Stimulated activated CD8-positive, alpha-beta memory T cell treated with anti-CD3 and anti-CD28 coated beads, Interleukin-7, amount 100 ng/mL, for 4 hours (primary cell): Measurements from ENCODE around the gene PNMA6E.
"Not testable (repeated sequence)": the region's sequence is repeated elsewhere in the genome, so short reads cannot be mapped to it uniquely, and the experiment has no call there.

Experiments
- DNase-seq, 2 donors: peaks; one replicate each; pipeline ENCODE4 v3.0.0-alpha.2; 2020; ENCODE audit warnings: low read depth in 2 of 2

Gene PNMA6E

DNA sequence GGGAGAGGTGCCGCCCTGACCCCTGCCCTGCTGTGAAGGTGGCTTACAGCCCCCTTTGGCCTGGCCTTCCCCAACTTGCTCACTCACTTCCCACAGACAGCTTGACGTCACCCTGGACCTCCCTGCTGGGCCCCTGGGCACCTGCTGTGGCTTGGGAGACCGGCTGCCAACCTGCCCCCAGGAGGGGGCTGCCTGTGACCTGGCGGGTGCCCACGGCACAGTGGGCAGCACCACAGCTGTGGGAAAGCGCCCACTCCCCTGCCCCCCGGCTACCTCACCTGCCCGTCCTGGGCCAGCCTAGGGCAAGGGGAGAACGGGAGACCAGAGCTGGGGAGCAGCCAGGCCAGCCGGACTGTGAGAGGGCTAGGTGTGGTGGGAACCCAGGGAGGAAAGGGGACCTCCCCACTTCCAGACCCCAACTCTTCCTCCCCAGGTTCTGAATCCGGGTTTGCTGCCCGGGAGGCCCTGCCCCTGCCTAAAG, 7.8 kb upstream of the PNMA6E start:
- DNase-seq, result no peak

DNA sequence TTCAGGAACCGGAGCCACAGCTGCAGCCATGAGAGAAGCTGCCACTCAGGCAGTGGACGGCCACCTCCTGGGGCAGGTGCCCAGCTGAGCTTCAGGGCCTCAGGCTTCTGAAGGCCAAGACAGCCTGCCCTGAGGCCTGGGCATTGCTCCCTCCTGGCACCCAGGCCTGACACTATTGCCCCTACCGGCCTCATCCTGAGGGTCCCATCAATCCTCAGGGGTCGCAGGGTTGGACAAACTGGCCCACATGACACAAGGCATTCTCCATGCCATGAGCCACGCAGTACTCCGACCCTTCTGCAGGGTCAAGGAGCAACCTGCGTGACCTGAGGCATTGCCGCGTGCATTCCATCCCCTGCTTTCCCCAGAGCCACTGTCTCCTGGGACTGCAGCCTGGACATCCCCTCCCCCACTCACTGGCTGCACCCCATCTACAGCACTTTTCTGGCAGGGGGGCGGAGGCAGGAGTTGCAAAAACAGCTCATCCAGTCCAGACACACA, 7.1 kb upstream of the PNMA6E start:
- DNase-seq, result no peak

DNA sequence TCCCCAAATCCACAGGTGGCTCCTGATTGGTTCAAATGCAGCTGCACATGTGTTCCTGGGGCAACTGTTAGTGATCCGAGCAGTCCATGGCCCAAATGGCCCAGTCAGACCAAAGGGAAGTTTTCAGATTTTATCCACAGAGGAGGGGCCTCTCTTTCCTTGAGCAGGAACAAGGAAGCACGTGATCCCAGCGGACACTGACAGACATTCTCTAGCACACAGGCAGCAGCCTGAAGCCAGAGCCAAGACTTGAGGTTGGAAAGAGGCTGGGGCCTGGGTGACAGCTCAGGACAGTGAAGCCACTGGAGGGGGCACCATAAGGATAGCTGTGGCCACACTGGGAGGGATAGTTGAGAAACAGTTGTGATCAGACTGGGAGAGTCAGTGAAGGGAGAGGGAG, 6.6 kb upstream of the PNMA6E start:
- DNase-seq, result no peak

DNA sequence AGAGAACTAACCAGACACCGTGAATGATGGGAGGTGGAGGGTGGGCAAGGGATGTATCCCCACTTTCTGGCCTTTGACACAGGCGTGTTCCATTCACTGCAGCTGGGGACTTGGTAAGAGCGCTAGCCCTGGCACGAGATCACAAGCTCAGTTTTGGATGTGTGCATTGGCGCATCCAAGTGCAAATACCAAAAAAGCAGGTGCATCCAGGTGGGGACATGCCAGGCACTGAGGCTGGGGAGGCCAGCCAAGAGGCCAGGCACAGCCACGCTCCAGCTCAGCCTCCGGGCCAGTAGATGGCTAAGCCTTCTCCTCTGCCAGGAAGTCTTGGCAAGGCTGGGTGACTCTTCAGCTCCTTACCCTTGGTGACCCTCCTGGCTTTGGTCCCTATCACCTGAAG, 5.8 kb upstream of the PNMA6E start:
- DNase-seq, result no peak

DNA sequence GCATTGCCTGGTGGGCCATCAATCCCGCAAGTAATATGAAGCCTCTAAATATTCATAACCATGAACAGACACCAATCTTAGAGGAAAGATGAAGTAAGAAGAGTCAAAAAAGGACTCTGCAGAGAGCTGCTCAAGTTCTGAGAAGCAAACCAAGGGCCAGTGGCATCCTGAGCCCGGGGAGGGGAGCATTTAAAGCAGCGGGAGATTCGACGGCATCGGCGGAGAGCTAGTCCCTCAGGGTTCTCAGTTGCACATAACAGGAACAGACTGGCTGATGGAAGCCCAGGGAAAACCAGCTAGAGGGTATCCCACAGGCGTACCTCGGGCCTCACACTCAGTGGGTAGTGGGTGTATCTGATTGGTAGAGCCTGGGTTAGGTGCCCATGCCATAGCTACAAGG, 4.9 kb upstream of the PNMA6E start:
- no peak for DNase-seq

DNA sequence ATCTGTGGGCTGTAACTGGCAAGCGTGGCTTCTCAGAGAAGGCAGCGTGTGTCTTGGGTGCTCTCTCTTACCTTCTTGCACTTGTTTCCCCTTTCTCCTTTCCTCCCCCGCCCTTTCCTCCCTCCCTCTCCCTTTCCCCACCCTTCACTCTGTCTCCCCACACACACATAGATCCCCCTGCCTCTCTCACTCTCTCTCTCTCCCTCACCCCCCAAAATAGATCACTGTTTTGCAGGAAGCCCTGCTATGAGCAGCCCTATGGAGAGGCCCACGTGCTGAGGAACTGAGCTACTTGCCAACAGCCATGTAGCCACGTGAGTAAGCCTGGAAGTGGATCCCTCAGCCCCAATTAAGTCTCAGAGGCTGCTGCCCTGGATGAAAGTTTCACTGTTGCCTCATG, 4.3 kb upstream of the PNMA6E start:
- DNase-seq, result no peak

DNA sequence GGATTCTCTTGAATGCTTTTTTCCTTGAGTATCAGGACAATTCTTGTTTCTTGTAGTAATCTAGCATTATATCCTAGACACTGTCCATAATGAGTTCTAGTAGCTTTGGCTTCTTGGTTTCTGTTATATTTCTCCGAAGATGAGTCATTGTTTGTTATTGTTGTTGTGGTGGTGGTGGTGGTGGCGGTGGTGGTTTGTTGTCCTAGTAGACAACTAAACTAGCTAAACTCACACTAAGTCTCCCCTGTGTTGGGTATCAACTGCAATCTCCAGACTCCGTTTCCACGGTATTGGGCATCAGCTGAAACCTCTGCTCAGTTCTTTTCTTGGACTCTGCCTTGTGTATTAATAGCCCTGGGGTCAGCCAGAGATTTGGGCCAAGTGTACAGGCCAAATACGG, 3.2 kb upstream of the PNMA6E start:
- not testable (repeated sequence) for DNase-seq

DNA sequence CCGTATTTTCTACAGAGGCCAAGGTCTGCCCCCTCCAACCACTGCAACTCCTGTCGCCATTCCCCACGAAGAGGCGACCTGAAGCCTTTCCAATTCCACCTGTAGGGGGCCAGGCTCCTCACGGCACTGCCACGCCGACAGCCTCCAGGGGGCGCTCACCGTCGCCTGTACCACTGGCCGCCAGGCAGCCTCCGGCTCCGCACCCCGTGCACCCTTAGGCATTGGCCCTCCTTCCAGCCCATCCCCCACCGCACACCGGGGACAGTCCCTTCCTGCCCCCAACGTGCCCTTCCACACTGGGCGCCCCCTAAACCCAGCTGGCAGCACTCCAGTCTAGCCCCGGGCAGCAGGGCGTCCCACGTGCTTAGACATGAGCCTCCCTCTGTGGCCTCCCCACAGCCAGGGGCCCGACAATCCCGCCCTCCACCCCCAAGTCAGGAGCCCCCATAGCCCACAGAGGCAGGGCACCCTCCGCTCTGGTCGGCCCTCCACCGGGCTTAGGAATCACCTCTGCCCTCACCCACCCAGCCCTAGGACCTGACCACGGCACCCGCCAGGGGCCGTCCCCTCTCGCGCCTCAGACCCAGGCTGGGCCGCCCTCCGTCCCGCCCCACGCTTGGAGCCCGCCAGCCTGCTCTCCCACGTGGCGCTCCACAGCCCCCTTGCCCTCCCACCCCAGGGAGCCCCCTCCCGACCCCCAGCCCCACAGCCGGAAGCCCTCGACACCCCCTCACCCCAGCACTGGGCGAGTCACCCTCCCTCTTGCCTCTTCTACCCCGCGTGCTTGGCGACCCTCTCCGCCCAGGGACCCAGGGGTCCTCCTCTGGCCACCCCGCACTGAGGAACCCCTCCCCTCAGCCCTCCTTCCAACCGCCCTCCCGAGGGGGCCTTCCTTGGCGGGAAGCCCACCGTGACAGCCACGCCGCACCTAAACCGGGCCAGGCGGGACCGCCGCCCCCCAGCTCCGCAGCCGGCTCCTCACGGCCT, 711 bp downstream of the PNMA6E start:
- peak in 1 of 2 donors; percentile 17 for DNase-seq

DNA sequence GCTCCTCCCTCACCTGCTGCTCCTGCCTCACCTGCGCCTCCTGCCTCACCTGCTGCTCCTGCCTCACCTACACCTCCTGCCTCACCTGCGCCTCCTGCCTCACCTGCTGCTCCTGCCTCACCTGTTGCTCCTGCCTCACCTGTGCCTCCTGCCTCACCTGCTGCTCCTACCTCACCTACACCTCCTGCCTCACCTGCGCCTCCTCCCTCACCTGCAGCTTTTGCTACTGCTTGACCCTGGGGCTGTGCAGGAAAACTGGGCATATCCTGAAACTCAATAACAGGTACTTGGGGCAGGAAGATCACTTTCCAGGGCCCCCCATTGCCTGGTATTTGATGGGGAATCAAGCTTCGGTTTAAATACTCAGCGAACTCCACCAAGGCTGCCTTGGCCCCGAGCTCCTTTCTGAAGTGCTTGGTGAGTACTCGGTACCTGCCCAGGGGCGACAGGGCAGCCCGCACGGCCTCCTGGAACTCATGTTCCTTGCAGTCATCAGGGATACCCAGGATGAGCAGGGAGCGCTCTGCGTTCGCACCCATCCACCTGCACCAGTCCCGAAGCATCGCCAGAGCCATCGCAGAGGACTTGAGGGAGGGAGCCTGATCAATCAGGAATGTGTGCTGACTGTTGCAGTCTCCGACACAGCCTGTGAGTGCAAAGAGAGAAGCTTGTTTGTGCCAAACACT, 2.7 kb downstream of the PNMA6E start:
- DNase-seq, result no peak

DNA sequence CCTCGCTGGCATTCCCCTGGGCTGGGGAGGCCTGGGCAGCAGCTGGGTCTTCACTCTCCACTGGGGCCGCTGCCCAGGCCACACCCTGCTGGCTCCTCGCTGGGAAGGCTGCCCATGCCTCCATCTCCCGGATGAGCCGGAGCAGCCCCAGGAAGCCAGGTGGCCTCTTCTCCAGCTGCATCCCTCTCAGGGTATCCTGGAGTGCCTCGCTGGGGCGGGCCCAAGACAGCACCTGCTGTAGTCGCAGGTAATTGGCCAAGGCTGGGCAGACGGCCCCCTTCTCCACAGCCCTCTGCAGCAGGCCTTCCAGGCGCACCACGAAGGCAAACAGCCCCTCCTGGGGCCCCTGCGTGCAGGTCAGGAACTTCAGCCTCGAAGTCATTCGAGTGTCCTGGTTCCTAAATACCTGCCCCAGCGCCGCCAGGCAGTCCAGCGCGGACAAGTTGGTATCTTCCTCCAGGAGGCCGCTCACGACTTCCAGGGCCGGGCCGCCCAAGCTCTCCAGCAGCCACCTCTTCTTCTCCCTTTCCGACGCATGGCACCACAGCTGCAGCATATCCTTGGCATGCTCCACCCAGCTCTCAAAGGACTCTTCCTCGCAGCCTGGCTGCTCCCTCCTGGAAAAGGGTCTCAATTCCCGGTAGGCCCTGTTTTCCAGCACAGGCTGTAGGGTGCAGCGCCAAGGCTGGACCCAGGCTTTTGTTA, 3.7 kb downstream of the PNMA6E start:
- DNase-seq, result no peak

DNA sequence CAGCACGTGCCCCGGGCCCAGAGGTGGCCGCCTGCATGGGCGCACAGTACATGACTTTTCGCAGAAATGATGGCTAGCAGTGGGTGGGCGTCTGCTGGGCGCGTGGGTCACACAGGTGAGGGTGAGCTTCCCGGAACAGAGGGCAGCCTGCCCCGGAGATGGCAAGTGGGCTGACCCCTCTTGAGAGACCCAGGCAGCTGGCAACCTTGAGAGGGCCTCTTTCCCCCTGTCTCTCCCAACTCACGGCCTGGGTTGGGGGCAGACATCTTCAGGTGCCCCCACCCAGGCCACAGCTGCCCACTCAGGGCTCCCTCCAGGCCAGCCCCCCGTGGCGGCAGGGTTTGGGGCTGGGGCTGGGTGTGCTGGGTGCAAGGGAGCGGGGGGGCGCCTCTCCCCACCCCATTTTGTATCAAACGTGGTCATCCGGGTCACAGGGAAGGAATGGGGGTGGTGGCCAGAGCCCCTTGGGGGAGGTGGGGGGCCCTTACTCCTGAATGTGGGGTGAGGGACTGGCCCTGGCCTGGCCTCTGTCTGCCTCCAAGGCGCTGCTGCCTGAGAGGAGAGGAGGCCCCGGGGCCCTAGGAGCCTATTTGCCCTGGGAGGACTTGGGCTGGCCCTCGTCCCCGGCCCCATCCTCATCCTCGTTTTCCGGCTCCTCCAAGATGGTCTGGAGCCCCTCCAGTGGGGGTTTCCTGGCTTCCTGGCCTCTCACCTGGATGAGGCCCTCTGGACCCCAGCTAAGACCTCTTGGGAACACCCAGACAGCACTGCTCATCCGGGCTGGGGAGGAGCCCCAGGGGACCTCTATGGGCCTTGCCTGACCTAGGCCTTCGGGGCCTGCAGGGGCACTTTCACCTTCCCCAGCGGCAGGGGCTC, 4.6 kb downstream of the PNMA6E start:
- DNase-seq, result no peak

DNA sequence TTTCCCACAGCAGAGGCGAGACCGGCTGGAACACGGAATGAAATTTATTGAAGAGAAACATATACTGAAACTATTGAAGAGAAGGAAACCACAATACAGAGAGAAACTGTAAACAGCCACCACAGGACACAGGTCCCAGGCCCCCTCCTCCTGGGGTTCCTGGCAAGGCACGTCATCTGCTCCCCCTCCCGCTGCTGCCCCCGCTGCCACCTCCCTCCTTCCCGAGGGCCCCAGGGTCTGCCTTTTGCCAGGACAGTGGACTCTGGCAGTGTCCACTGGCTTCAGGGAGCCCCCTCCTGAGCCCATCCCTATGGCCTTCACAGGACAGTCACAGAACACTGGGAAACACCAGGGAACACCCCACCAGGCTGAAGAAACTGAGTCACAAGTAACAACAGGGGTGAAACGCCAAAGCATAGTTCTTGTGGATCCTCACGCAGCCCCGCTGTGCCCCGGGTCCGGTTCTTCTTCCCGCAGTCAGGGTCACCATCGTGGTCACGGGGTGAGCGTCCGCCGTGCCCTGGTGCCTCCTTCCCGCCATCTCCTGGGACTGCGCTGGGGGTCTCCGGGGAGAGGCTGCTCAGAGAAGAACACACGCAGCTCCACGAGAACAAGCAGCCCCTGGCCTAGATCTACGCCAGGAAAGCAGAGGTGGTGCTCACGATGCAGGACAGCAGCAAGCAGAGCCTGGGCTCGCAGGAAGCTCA, 5.4 kb downstream of the PNMA6E start:
- no peak for DNase-seq

DNA sequence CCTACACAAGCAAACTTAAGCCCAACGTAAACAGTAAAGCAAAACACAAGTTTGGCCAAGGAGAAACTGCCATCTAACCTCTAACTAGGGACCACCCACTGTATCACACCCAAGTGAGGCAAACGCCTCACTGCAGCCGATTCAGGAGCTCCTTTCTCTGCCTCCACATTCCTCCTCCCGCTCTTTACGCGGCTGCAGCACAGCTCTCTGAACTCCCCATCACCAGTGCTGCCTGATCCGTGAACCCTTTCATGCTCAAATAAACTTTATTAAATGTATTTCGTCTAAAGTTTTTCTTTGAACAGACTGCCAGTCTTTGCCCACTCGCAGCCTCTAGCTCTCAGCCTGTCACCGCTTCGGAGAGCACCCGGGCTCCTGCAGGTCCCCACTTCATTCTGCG, 6.5 kb downstream of the PNMA6E start:
- no peak for DNase-seq

DNA sequence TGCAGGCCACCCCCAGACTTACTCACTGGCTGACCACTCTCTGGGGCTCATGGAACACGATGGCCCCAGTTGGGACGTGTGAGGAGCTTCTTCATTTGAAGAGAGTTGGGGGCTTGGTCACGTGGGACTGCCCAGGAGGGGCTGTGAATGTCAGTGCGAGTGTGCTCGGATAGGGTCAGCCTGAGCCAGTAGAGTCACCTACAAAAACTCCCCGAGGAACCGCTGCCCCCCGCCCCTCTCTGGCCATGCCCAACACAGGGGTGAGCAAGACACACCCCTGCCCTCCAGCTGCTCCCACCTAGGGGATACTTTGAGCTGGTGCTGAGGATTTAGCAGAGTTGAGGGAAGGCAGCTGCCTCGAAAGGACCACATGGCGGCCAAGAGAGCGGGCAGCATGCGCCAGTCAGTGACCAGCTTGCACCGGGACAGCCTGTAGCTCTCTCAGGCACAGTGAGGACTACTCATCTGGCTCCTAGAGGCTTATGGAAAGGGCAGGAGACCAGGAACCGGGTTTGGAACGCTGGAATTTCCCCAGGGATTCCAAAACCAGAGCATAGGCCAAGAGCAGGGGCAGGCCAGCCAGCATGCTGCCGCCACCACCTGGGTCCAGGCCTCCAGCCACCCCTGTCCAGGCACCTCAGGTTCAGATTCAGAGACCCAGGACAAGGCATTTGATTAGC, 8.4 kb downstream of the PNMA6E start:
- no peak for DNase-seq

DNA sequence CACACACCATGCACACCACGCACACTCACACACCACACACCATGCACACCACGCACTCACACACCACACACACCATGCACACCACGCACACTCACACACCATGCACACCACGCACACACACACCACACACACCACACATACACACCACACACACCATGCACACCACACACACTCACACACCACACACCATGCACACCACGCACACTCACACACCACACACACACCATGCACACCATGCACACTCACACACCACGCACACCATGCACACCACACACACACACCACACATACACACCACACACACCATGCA, 11.7 kb downstream of the PNMA6E start:
- not testable (repeated sequence) for DNase-seq

DNA sequence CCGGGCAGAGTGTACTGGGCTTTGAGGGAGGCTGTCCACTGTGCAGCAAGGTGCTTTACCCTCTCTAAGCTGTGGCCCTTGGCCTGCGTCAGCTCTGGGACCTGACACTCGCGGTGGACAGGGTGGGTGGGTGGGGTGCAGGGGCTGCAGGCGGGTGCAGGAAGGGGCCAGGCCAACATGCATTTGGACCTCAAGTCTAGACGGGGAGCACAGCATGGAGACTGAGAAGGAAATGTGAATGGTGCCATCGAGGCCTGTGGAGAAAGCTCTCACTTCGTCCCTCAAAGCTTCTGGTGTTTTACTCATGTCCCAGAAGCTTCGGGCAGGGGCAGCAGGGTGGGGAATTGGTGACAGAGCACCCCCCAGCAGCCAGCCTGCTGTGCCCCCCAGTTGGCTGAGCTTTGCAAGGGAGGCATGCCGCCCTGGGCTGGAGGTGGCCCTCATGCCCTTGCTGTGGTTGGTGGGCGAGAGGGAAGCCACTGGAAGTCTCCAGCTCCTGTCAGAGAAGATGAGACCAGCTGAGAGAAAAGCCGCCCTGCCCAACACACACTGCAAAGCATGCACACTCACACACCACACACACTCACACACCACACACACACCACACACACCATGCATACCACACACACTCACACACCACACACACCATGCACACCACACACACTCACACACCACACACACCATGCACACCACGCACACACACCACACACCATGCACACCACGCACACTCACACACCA, 12.3 kb downstream of the PNMA6E start:
- no peak for DNase-seq

DNA sequence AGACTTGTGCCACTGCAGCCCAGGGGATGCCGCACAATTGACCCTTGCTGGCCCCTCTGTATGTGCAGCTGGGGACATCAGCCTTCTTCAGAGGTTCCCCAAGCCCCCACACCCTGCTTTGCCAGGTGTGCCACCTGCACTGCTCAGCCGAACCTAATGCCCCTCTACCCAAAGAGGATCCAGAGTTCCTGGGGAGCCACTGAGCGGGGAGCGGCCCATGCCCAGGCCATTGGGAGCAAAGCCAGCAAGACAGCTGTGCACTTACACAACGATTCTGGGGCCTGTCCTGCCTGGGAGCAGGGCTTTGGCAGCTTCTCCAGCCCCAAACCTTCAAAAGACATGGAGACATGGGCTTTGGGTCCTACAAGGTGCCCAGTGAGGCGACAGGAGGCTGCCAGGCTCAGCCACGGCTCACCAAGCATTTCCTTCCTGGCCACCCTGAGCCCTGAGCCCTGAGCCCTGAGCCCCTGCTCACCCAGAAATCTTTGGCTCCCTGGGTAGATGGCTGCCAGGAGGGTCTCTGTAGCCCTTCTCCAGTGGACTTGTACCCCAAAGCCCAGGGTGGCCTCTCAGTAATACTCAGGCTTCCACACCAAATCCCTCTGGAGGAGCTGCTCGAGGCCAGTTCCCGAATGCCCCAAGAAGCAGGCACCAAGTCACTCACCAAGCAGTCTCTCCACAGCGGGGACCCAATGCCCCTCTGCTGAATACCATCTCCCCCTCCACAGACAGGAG, 13.0 kb downstream of the PNMA6E start:
- DNase-seq, result no peak

DNA sequence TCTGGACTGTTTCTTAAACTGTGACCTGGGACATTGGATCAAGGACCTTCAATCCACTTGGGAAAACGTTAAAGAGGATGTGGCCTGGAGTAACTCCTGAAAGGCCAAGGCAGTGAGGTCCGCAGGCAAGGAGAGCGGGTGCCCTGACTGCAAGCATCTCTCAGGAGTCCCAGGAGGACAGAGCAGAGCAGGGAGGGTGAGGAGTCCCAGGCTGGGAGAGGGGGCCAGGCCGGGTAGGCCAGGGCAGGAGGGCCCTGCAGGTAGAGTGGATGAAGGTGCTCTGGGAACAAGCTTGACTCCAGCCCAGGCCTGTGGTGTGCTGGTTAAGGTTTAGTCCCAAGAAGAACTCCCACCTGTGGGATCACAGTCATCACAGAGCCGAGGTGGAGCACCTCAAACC, 13.8 kb downstream of the PNMA6E start:
- DNase-seq, result no peak

DNA sequence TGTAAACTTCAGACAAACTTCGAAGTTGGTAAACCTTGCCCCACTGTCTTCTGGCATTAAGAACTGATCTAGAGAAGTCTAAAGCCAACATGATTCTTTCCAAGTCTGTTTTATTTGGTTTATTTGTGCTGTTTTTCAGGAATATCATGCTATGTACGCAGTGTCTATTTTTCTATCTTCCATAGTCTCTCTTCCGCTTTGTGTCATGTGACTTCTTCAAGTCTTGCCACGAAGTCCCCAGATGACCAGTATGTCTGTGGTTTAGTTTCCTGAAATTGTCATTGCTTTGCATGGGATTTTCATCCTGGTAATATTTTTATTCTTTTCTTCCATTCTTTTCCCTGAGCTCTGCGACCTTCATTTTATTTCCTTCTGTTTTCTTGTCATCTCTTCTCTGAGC, 15.1 kb downstream of the PNMA6E start:
- no peak for DNase-seq
